Panc1 (cell line): ENCODE measurements around the gene TMC4. TPM values are rescaled to one million over a fixed set of nuclear protein-coding genes. Genes with fewer than 3 reads are reported as not detected.
"Not testable (repeated sequence)": the region's sequence is repeated elsewhere in the genome, so short reads cannot be mapped to it uniquely, and the experiment has no call there.

Source experiments
- ATAC-seq: fragments of 200-7000 bp; cut with Tn5 transposase; 2 replicates; pipeline ENCODE4 v1.9.1; 2020; ENCODE audit warnings: mild to moderate bottlenecking, moderate library complexity
- Bru-seq: library from RNA; stranded (reverse); fragments of 400-500 nt; gene quantifications from one replicate; lab custom pipeline; 2021; lab: Mats Ljungman, UMichigan
- BruChase-seq, 2 experiments: library from RNA; stranded (reverse); fragments of 400-500 nt; gene quantifications; one replicate each; lab custom pipeline; 2021; lab: Mats Ljungman, UMichigan
- BruUV-seq: library from RNA; stranded (reverse); fragments of 400-500 nt; replicated peaks from 2 replicates; lab custom pipeline; 2021; lab: Mats Ljungman, UMichigan
- CTCF ChIA-PET: fragments of 300-600 bp; sonication (Branson Sonifier 250); formaldehyde crosslinking; loops from one replicate; lab custom pipeline; 2022; ENCODE audit warnings: antibody characterized with exemption; lab: Charles Lee
- POLR2A ChIA-PET: fragments of 300-600 bp; sonication (Branson Sonifier 250); formaldehyde crosslinking; loops from one replicate; lab custom pipeline; 2022; ENCODE audit warnings: antibody characterized with exemption; lab: Charles Lee
- DNase-seq: peaks from one replicate; pipeline ENCODE4 v3.0.0-alpha.2; 2010; ENCODE audit warnings: low read depth, low spot score
- H3K27ac ChIP-seq: 2 replicates; pipeline ENCODE4 v1.5.1; 2011; ENCODE audit warnings: mild to moderate bottlenecking, low read length, inconsistent platforms
- H3K27me3 ChIP-seq: fragments of 200-500 bp; sonication (Bioruptor generic); 2 replicates; pipeline ENCODE4 v1.6.0; 2014; ENCODE audit warnings: low read length, inconsistent platforms; ENCODE audit not compliant: control insufficient read depth, insufficient read depth
- H3K36me3 ChIP-seq: fragments of 200-500 bp; sonication (Bioruptor generic); 2 replicates; pipeline ENCODE4 v1.5.1; 2014; ENCODE audit warnings: inconsistent platforms, mild to moderate bottlenecking, low read length, moderate library complexity; ENCODE audit not compliant: control insufficient read depth, insufficient read depth
- H3K4me1 ChIP-seq: 2 replicates; pipeline ENCODE4 v1.5.1; 2011; ENCODE audit warnings: inconsistent platforms, mild to moderate bottlenecking, low read length, moderate library complexity; ENCODE audit not compliant: control insufficient read depth, insufficient read depth
- H3K4me3 ChIP-seq, 2 experiments: 2 replicates each; pipeline ENCODE4 v1.5.1; 2011 to 2012; ENCODE audit warnings: low read depth in 2 of 2, low read length in 2 of 2, mild to moderate bottlenecking in 2 of 2, inconsistent platforms in 1 of 2, moderate library complexity in 1 of 2
- H3K9me3 ChIP-seq: fragments of 200-500 bp; sonication (Bioruptor generic); 2 replicates; pipeline ENCODE4 v1.5.1; 2014; ENCODE audit warnings: low read depth, mild to moderate bottlenecking, inconsistent platforms, low read length, moderate library complexity; ENCODE audit not compliant: control insufficient read depth, insufficient read depth
- POLR2AphosphoS5 ChIP-seq: IDR thresholded peaks from 2 replicates; pipeline ENCODE4 v1.6.1; 2012; ENCODE audit warnings: mild to moderate bottlenecking, low read depth, low read length, moderate library complexity
- SIN3A ChIP-seq: IDR thresholded peaks from 2 replicates; pipeline ENCODE4 v1.6.1; 2012; ENCODE audit warnings: low read depth, mild to moderate bottlenecking, low read length, moderate library complexity, borderline replicate concordance; ENCODE audit not compliant: insufficient read depth
- TCF7L2 ChIP-seq: IDR thresholded peaks from 2 replicates; pipeline ENCODE4 v1.6.1; 2011; ENCODE audit warnings: mild to moderate bottlenecking, low read depth, low read length, inconsistent platforms
- in situ Hi-C: cut with HindIII; loops from 2 replicates; pipeline ENCODE4 v1.10.0; 2016; ENCODE audit warnings: low sequenced_read_pairs, low pct_unique_long_range_greater_than_20kb
- intact Hi-C: fragments of 100-400 bp; cut with micrococcal nuclease; formaldehyde crosslinking; loops from one replicate; pipeline ENCODE4 v1.10.0; 2022; ENCODE audit not compliant: unreplicated experiment
- long read RNA-seq: library from polyadenylated mRNA; unstranded; transcript quantifications from one replicate; pipeline ENCODE4 v2.0.0, GENCODE V29; 2021; ENCODE audit not compliant: unreplicated experiment
- polyA plus RNA-seq: library from polyadenylated mRNA; unstranded; fragments of >200 nt; gene quantifications from one replicate; pipeline ENCODE4 v1.2.1, GENCODE V29; 2012; ENCODE audit warnings: missing spikeins; ENCODE audit not compliant: insufficient read length
- total RNA-seq: library from RNA; stranded (reverse); gene quantifications from one replicate; pipeline ENCODE4 v1.2.1, GENCODE V29; 2021; ENCODE audit not compliant: unreplicated experiment

Gene TMC4, protein sequence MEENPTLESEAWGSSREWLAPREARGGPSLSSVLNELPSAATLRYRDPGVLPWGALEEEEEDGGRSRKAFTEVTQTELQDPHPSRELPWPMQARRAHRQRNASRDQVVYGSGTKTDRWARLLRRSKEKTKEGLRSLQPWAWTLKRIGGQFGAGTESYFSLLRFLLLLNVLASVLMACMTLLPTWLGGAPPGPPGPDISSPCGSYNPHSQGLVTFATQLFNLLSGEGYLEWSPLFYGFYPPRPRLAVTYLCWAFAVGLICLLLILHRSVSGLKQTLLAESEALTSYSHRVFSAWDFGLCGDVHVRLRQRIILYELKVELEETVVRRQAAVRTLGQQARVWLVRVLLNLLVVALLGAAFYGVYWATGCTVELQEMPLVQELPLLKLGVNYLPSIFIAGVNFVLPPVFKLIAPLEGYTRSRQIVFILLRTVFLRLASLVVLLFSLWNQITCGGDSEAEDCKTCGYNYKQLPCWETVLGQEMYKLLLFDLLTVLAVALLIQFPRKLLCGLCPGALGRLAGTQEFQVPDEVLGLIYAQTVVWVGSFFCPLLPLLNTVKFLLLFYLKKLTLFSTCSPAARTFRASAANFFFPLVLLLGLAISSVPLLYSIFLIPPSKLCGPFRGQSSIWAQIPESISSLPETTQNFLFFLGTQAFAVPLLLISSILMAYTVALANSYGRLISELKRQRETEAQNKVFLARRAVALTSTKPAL
- total RNA-seq, result 5.1 TPM
- polyA plus RNA-seq, result 8.4 TPM
- Bru-seq, nascent RNA, result percentile 34 among the genes with signal in this experiment
- percentile 37 among the genes with signal in this experiment for BruChase-seq, experiment 1, labeled RNA remaining after a 2-hour chase
- percentile 41 among the genes with signal in this experiment for BruChase-seq, experiment 2, labeled RNA remaining after a 6-hour chase
- long read RNA-seq, partial matches to known transcripts, result 2 of 22 reads
- long read RNA-seq, other reads (novel, unspliced or antisense), result 18 of 22 reads

GRCh38 chr19:54172471-54173358 lies at the start of gene TMC4:
Gene TMC4, minus strand, starts transcription at chr19:54173160. Its CDS starts 43 bp downstream, at chr19:54173117.
- TF ChIP-seq SIN3A (no peak), POLR2AphosphoS5 (peak; percentile 0; the same call in 1 of the 2 replicates), TCF7L2 (no peak)
- intact Hi-C loops, result no loop called here
- H3K27me3 ChIP-seq, result no peaks in the 10 kb centered on the region
- CTCF ChIA-PET, result interaction anchor here (0.6 kb wide), 2 partner anchors 14 to 16 kb away, joined by 4 read pairs; no protein-coding TSS in a partner anchor
- in situ Hi-C loops, result no loop called here
- DNase-seq (no peak), ATAC-seq (peak; percentile 57)
- H3K36me3 ChIP-seq, result no peaks in the 10 kb centered on the region
- no peaks in the 10 kb centered on the region for H3K9me3 ChIP-seq
- POLR2A ChIA-PET, result interaction anchor here (0.6 to 1.4 kb wide), 3 partner anchors 17 to 305 kb away, joined by 3 read pairs; partner anchors contain the start of gene MBOAT7
- no TSS peak for BruUV-seq
- peak within 1 kb of the TSS; percentile 36 for H3K27ac ChIP-seq
- H3K4me3 ChIP-seq, result peak within 1 kb of the TSS in 1 of 2 experiments; percentile 9; a peak in 1 of 4 replicates
- H3K4me1 ChIP-seq, result peaks cover 9% of the 10 kb centered on the region

DNA sequence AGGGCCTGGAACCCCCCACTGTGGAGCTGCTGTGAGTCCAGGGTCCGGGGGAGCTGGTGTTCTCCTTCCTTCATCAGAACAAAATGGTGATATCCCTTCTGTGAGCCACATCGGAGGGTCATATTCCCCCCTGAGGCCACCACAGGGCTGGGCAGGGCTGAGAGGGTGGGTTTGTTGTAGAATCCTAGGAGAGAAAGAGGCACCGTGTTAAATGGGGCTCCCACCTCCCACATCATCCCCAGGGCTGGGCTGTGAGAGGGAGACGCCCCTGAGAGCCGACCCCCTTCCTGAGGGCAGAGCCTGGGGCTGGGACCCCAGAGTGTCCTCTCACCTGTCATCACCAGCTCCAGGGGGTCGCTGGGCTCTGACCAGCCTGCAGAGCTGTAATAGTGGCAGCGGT lies 49.0 kb upstream of the TMC4 start:
- H3K4me1 ChIP-seq, POLR2A ChIA-PET, ATAC-seq, H3K9me3 ChIP-seq, in situ Hi-C loops, H3K36me3 ChIP-seq, H3K4me3 ChIP-seq, CTCF ChIA-PET, DNase-seq, BruUV-seq, H3K27ac ChIP-seq, H3K27me3 ChIP-seq: not testable (repeated sequence)
- intact Hi-C loops, result loop anchor here (2.0 kb wide), 1 partner anchor 23 kb away; no protein-coding TSS in a partner anchor

- H3K9me3 ChIP-seq, POLR2A ChIA-PET, in situ Hi-C loops, BruUV-seq, ATAC-seq, intact Hi-C loops, CTCF ChIA-PET, H3K36me3 ChIP-seq, H3K4me3 ChIP-seq, H3K4me1 ChIP-seq, DNase-seq, H3K27ac ChIP-seq, H3K27me3 ChIP-seq: not testable (repeated sequence)
Observed at GRCh38 chr19:54219702-54220101, 46.7 kb upstream of the TMC4 start.
